ENCODE data around the gene KBTBD3.
"Not testable (repeated sequence)": the region's sequence is repeated elsewhere in the genome, so short reads cannot be mapped to it uniquely, and the experiment has no call there.

The KBTBD3 gene

GRCh38 chr11:106011481-106011880 is 65.7 kb downstream of the KBTBD3 start:
- DNase-seq (ENCODE audit: low spot score): no peak

- not testable (repeated sequence) for DNase-seq (ENCODE audit: low spot score)
Measured at GRCh38 chr11:106003094-106003493, 74.1 kb downstream of the KBTBD3 start.

- DNase-seq (ENCODE audit: low spot score): no peak
Measured at GRCh38 chr11:106001304-106002012, 75.7 kb downstream of the KBTBD3 start.
